Choroid plexus epithelial cell (primary cell): ENCODE results near the gene COL4A4.

Experiments used
- DNase-seq: peaks from one replicate; pipeline ENCODE4 v3.0.0-alpha.2; 2010; ENCODE audit warnings: low read depth
- H3K4me3 ChIP-seq: 2 replicates; pipeline ENCODE4 v1.5.1; 2011; ENCODE audit warnings: low read depth, mild to moderate bottlenecking, control low read depth, low read length, moderate library complexity
- TF ChIP-seq, protein P1 (sequence below): conservative IDR thresholded peaks from 2 replicates; pipeline ENCODE4 v1.5.1; 2011; ENCODE audit warnings: low read depth, mild to moderate bottlenecking, control low read depth, inconsistent platforms, low read length, moderate library complexity

COL4A4 gene

GRCh38 chr2:227057060-227057459 lies 106.9 kb downstream of the COL4A4 start:
- no peak overlapping the region for H3K4me3 ChIP-seq
- TF ChIP-seq, protein P1, sequence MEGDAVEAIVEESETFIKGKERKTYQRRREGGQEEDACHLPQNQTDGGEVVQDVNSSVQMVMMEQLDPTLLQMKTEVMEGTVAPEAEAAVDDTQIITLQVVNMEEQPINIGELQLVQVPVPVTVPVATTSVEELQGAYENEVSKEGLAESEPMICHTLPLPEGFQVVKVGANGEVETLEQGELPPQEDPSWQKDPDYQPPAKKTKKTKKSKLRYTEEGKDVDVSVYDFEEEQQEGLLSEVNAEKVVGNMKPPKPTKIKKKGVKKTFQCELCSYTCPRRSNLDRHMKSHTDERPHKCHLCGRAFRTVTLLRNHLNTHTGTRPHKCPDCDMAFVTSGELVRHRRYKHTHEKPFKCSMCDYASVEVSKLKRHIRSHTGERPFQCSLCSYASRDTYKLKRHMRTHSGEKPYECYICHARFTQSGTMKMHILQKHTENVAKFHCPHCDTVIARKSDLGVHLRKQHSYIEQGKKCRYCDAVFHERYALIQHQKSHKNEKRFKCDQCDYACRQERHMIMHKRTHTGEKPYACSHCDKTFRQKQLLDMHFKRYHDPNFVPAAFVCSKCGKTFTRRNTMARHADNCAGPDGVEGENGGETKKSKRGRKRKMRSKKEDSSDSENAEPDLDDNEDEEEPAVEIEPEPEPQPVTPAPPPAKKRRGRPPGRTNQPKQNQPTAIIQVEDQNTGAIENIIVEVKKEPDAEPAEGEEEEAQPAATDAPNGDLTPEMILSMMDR = no peak
- no peak for DNase-seq

DNA sequence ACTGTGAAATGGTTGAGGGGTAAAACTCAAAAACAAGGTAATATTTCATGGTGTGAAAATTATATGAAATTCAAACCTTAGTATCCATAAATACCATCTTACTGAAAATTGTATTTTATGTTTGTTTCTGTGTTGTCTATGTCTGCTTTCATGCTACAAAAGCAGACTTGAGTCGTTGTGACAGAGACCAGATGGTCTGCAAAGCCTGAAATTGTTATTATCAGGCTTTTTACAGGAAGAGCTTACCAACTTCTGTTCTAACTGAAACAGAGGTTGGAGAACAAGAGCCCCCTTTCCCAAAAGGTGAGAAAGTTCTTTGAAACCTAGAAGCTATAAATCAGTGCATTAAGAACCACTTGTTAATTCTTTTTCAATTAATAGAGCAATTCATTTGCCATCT lies 110.0 kb downstream of the COL4A4 start:
- DNase-seq = no peak
- H3K4me3 ChIP-seq = no peak overlapping the region
- TF ChIP-seq, protein P1 = no peak

- TF ChIP-seq, protein P1 = no peak
- no peak for DNase-seq
- no peak overlapping the region for H3K4me3 ChIP-seq
Observed at GRCh38 chr2:227052879-227053278, 111.1 kb downstream of the COL4A4 start.

- no peak overlapping the region for H3K4me3 ChIP-seq
- TF ChIP-seq, protein P1 = no peak
- DNase-seq = no peak
Observed at GRCh38 chr2:227043981-227044380, 120.0 kb downstream of the COL4A4 start.

DNA sequence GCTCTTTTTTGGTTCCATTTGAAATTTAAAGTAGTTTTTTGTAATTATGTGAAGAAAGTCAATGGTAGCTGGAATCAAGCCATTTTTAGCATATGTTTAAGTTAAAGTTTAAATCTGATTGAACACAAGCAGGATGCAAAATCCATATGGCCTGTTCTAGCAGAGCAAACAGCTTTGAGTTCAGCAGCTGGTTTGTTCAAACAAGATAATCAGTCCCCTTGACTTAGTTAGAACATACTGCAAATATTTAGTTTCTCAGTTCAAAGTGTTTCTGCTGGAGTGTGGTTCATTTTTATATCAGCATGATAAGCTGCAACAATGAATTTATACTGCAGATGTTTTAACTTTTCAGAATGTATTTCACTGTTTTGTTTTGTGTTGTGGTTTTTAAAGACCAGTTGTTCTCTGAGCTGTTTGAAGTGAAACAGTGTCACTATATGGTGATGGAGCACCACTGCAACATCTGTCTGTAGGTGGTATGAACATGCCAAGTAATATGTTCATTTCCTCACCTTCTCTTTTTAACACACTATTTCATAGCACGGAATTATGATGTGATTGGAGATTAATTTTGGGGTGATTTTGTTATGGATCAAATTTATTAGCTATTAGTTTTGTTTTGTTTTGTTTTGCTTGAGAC lies 125.3 kb downstream of the COL4A4 start:
- H3K4me3 ChIP-seq = no peak overlapping the region
- peak; percentile 2 for DNase-seq
- TF ChIP-seq, protein P1 = no peak

DNA sequence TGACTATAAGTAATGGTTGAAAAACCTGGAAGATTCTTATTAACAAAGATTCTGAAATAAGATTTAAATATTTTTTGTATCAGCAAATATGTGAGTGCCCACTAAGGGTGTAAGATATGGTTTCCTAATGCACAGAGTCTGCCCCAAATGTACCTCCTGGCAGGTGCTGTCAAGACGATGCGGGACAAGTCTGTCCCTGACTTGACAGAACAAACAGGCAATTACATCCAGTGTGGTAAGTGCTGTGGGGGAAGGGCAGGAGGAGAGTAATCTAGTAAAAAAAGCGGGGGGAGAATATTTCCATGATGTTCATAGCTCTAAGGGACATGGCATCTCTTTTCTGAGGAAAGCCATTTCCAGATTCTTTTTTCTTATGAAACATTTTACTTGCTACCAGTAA lies 127.5 kb downstream of the COL4A4 start:
- TF ChIP-seq, protein P1 = no peak
- no peak overlapping the region for H3K4me3 ChIP-seq
- DNase-seq = no peak

GRCh38 chr2:227035711-227036367 lies 128.2 kb downstream of the COL4A4 start:
- no peak overlapping the region for H3K4me3 ChIP-seq
- no peak for DNase-seq
- TF ChIP-seq, protein P1 = no peak
